Activated CD4-positive, alpha-beta T cell treated with anti-CD3 and anti-CD28 coated beads, Interleukin-2, amount 10 ng/mL, durations not matched to agents 24 days and 14 days (primary cell): ENCODE results near the gene SMAD7. TPM values are rescaled to one million over a fixed set of nuclear protein-coding genes. Genes with fewer than 3 reads are reported as not detected.

ENCODE experiments used
- DNase-seq: peaks from one replicate; pipeline ENCODE4 v3.0.0; 2022
- H3K27ac Mint-ChIP-seq: one replicate; pipeline ENCODE4 v1.8.0; 2022; ENCODE audit warnings: mild to moderate bottlenecking, mixed read lengths
- H3K27me3 Mint-ChIP-seq: one replicate; pipeline ENCODE4 v1.8.0; 2022; ENCODE audit warnings: mixed read lengths
- H3K36me3 Mint-ChIP-seq: one replicate; pipeline ENCODE4 v1.8.0; 2022; ENCODE audit warnings: low read depth, mild to moderate bottlenecking, mixed read lengths
- H3K4me1 Mint-ChIP-seq: one replicate; pipeline ENCODE4 v1.8.0; 2021; ENCODE audit warnings: mixed read lengths
- H3K4me3 Mint-ChIP-seq: one replicate; pipeline ENCODE4 v1.8.0; 2022; ENCODE audit warnings: mild to moderate bottlenecking, moderate library complexity, mixed read lengths
- H3K9me3 Mint-ChIP-seq: one replicate; pipeline ENCODE4 v1.8.0; 2021; ENCODE audit warnings: mixed read lengths
- intact Hi-C: fragments of 100-400 bp; cut with micrococcal nuclease; formaldehyde crosslinking; loops from one replicate; pipeline ENCODE4 v1.15.1; 2023
- total RNA-seq: library from RNA; stranded (reverse); gene quantifications from 2 replicates; pipeline ENCODE4 v1.2.3, GENCODE V29; 2022

Gene SMAD7
- 21.8 and 22.4 TPM in 2 replicates for total RNA-seq

GRCh38 chr18:48950536-48951447, at the start of gene SMAD7:
Gene SMAD7 (minus strand): TSS chr18:48950965. CDS start chr18:48950424, 541 bp downstream.
- intact Hi-C loops: loop anchor here (1.0 to 5.0 kb wide), 3 partner anchors 116 to 273 kb away; no protein-coding TSS in a partner anchor
- no peaks in the 10 kb centered on the region for H3K9me3 Mint-ChIP-seq
- peak; percentile 75 for DNase-seq

GRCh38 chr18:48999569-48999968, 48.8 kb upstream of the SMAD7 start:
- peaks cover 14% of the 10 kb centered on the region for H3K4me1 Mint-ChIP-seq
- H3K9me3 Mint-ChIP-seq: no peaks in the 10 kb centered on the region
- peaks cover 9% of the 10 kb centered on the region for H3K27me3 Mint-ChIP-seq
- H3K27ac Mint-ChIP-seq: no peak overlapping the region
- no peak for DNase-seq
- no peaks in the 10 kb centered on the region for H3K36me3 Mint-ChIP-seq
- intact Hi-C loops: no loop called here
- no peak overlapping the region for H3K4me3 Mint-ChIP-seq

More at GRCh38 chr18:48950536-48951447, at the start of gene SMAD7:
- H3K4me1 Mint-ChIP-seq: peaks cover 39% of the 10 kb centered on the region
- peaks cover 32% of the 10 kb centered on the region for H3K36me3 Mint-ChIP-seq
- H3K4me3 Mint-ChIP-seq: peak within 1 kb of the TSS; percentile 94
- no peaks in the 10 kb centered on the region for H3K27me3 Mint-ChIP-seq
- peak within 1 kb of the TSS; percentile 90 for H3K27ac Mint-ChIP-seq

- Mint-ChIP-seq H3K4me3 (no peak overlapping the region), H3K27me3 (peaks cover 6% of the 10 kb centered on the region), H3K27ac (no peak overlapping the region), H3K9me3 (no peaks in the 10 kb centered on the region), H3K4me1 (peaks cover 14% of the 10 kb centered on the region), H3K36me3 (no peaks in the 10 kb centered on the region)
- DNase-seq: no peak
- intact Hi-C loops: no loop called here
Observed at GRCh38 chr18:48997985-48998831, 47.4 kb upstream of the SMAD7 start.

- H3K27ac Mint-ChIP-seq: no peak overlapping the region
- no peak for DNase-seq
- H3K36me3 Mint-ChIP-seq: no peaks in the 10 kb centered on the region
- H3K27me3 Mint-ChIP-seq: peaks cover 6% of the 10 kb centered on the region
- peaks cover 14% of the 10 kb centered on the region for H3K4me1 Mint-ChIP-seq
- no peaks in the 10 kb centered on the region for H3K9me3 Mint-ChIP-seq
- intact Hi-C loops: no loop called here
- no peak overlapping the region for H3K4me3 Mint-ChIP-seq
Observed at GRCh38 chr18:48997681-48997984, 46.9 kb upstream of the SMAD7 start.

- peak overlapping the region; percentile 25 for H3K27ac Mint-ChIP-seq
- no peaks in the 10 kb centered on the region for H3K36me3 Mint-ChIP-seq
- DNase-seq: peak; percentile 85
- H3K9me3 Mint-ChIP-seq: no peaks in the 10 kb centered on the region
- peaks cover 14% of the 10 kb centered on the region for H3K4me1 Mint-ChIP-seq
- no peak overlapping the region for H3K4me3 Mint-ChIP-seq
- H3K27me3 Mint-ChIP-seq: peaks cover 6% of the 10 kb centered on the region
- intact Hi-C loops: no loop called here
Observed at GRCh38 chr18:48996901-48997463, 46.2 kb upstream of the SMAD7 start.

DNA sequence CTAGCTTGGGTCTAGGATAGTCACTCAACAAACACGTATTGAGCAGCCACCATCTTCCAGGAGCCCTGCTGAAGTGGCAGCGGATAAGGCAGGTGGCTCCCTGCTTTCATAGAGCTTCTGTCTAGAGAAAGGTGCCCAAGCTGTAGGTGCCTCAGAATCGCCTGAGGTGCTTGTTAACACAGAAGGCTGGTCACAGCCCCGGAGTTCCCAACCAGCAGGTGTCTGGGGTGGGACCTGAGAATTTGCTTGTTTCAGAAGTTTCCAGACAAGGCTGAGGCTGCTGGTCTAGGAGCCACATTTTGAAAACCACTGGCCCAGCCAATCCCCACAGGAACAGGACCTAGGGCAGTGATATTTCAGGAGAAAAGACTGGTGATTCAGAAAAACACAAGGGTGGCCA, 45.3 kb upstream of the SMAD7 start:
- Mint-ChIP-seq H3K27me3 (peaks cover 3% of the 10 kb centered on the region), H3K9me3 (no peaks in the 10 kb centered on the region), H3K27ac (no peak overlapping the region), H3K36me3 (no peaks in the 10 kb centered on the region), H3K4me1 (peaks cover 14% of the 10 kb centered on the region), H3K4me3 (no peak overlapping the region)
- intact Hi-C loops: no loop called here
- DNase-seq: no peak

GRCh38 chr18:48994926-48995835, 44.4 kb upstream of the SMAD7 start:
- intact Hi-C loops: no loop called here

DNA sequence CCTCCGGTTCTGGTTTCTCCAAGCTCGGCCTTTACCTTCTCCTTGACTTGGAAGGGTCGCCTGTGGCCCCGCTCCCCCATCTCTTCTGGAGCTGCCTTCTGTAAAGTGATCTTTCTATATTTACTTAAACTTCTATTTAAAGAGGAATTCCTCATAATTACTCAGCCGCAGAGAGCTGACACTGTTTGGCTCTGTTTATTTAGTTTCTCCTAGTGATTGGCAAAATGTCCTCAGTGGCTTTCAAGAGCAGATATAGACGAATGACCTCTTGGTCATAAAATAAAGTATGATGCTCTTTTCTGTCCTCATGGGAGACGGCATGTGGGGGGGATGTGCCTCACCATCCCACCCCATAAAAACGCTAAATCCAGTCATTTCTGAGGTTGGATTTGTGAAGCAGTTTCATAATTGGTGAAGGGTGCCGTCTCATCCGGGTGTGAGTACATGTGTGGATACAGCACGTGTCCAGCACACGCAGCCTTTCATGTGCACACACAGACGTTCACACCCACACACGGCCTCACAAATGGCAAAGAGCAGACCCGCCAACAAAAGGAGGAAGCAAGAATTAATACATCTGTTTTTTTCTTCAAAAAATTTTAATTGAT, 43.4 kb upstream of the SMAD7 start:
- intact Hi-C loops: no loop called here
- H3K36me3 Mint-ChIP-seq: no peaks in the 10 kb centered on the region
- DNase-seq: no peak
- H3K27ac Mint-ChIP-seq: no peak overlapping the region
- peaks cover 3% of the 10 kb centered on the region for H3K27me3 Mint-ChIP-seq
- no peak overlapping the region for H3K4me3 Mint-ChIP-seq
- H3K4me1 Mint-ChIP-seq: peaks cover 16% of the 10 kb centered on the region
- H3K9me3 Mint-ChIP-seq: no peaks in the 10 kb centered on the region

More at GRCh38 chr18:48994926-48995835, 44.4 kb upstream of the SMAD7 start:
- no peak for DNase-seq
- no peak overlapping the region for H3K4me3 Mint-ChIP-seq
- no peaks in the 10 kb centered on the region for H3K36me3 Mint-ChIP-seq
- no peak overlapping the region for H3K27ac Mint-ChIP-seq
- H3K4me1 Mint-ChIP-seq: peaks cover 16% of the 10 kb centered on the region
- H3K27me3 Mint-ChIP-seq: peaks cover 3% of the 10 kb centered on the region
- no peaks in the 10 kb centered on the region for H3K9me3 Mint-ChIP-seq

DNA sequence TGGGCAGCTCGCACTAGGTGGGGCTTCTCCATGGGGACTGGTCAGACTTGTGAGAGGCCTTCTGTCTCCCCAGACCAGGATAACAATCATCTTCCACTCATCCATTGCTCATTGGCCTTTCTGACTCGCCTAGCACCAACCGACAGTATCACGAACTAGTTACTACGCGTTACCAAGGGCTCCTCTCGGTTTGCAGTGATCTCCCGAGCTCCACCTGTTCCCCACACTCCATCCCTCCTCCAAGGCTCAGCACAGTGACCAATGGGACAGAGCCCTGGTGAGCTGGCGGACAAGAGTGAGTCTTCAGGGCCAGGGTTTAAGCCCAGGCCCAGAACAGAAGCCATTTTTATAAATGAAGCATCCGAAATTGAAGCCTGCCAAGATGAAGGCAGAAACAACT, 42.8 kb upstream of the SMAD7 start:
- H3K27ac Mint-ChIP-seq: no peak overlapping the region
- H3K9me3 Mint-ChIP-seq: no peaks in the 10 kb centered on the region
- H3K4me3 Mint-ChIP-seq: no peak overlapping the region
- DNase-seq: no peak
- no peaks in the 10 kb centered on the region for H3K36me3 Mint-ChIP-seq
- H3K27me3 Mint-ChIP-seq: peaks cover 3% of the 10 kb centered on the region
- H3K4me1 Mint-ChIP-seq: peaks cover 16% of the 10 kb centered on the region
- intact Hi-C loops: no loop called here

DNA sequence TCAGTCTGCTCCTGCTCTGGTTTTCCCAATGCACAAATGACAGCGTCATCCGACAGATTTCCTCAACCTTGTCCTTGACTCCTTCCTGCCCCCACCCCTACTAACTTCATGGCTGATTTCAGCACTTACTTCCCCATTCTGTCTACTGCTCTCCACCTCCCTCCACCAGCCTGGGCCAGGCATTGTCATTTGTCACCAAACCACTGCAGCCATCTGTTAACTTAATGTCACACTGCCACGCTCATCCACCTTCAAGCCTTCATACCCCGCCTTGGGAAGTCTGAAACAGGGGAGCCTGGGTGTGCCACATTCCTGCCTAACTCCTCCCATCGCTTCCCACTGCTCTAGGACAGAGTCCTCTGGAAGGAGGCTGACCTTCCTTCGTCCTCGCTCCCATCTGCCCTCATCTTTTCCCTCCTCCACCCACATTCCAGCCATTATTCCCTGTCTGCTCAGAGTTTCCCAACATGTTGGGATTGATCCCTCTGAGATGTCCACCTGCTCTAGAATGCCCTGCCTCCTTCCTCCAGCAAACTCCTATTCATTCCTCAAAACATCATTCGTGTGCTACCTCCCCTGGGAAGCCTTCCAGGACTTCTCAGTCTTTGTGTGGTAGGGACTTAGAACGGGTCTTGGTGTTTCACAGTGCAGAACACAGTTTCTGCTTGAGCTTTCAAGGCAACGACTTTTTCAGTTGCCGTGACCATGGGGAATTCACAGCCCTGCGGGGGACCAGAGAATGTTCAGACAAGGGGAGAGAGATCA, 42.2 kb upstream of the SMAD7 start:
- H3K27me3 Mint-ChIP-seq: peaks cover 3% of the 10 kb centered on the region
- H3K4me1 Mint-ChIP-seq: peaks cover 16% of the 10 kb centered on the region
- H3K27ac Mint-ChIP-seq: no peak overlapping the region
- no peak overlapping the region for H3K4me3 Mint-ChIP-seq
- no peaks in the 10 kb centered on the region for H3K9me3 Mint-ChIP-seq
- intact Hi-C loops: no loop called here
- DNase-seq: no peak
- H3K36me3 Mint-ChIP-seq: no peaks in the 10 kb centered on the region

- H3K27me3 Mint-ChIP-seq: peaks cover 5% of the 10 kb centered on the region
- no peak overlapping the region for H3K4me3 Mint-ChIP-seq
- no peaks in the 10 kb centered on the region for H3K9me3 Mint-ChIP-seq
- peaks cover 9% of the 10 kb centered on the region for H3K4me1 Mint-ChIP-seq
- no peaks in the 10 kb centered on the region for H3K36me3 Mint-ChIP-seq
- DNase-seq: no peak
- H3K27ac Mint-ChIP-seq: no peak overlapping the region
- intact Hi-C loops: no loop called here
Observed at GRCh38 chr18:48992133-48992532, 41.4 kb upstream of the SMAD7 start.

- Mint-ChIP-seq H3K36me3 (no peaks in the 10 kb centered on the region), H3K4me3 (no peak overlapping the region), H3K27ac (no peak overlapping the region), H3K9me3 (no peaks in the 10 kb centered on the region), H3K4me1 (peaks cover 4% of the 10 kb centered on the region), H3K27me3 (peaks cover 5% of the 10 kb centered on the region)
- DNase-seq: no peak
- intact Hi-C loops: no loop called here
Observed at GRCh38 chr18:48991676-48992075, 40.9 kb upstream of the SMAD7 start.
